SU-DHL-6 (cell line): ENCODE measurements around the gene TBC1D1.

Source experiments
- H2AFZ ChIP-seq: fragments of 200-600 bp; sonication (generic); 2 replicates; pipeline ENCODE4 v1.6.1; 2014; ENCODE audit warnings: low read depth, mild to moderate bottlenecking, moderate library complexity, mixed read lengths, antibody characterized with exemption, low read length; ENCODE audit not compliant: severe bottlenecking
- H3F3A ChIP-seq: fragments of 200-600 bp; shearing (Covaris generic); 2 replicates; pipeline ENCODE4 v1.6.0; 2016; ENCODE audit warnings: antibody characterized with exemption, mild to moderate bottlenecking; ENCODE audit not compliant: insufficient read depth
- H3K27ac ChIP-seq: fragments of 200-600 bp; sonication (generic); 2 replicates; pipeline ENCODE4 v1.5.1; 2016; ENCODE audit warnings: low read depth, mild to moderate bottlenecking, low read length, moderate library complexity, mixed read lengths
- H3K27me3 ChIP-seq: fragments of 200-600 bp; sonication (generic), shearing (Covaris generic); 2 replicates; pipeline ENCODE4 v1.6.0; 2014; ENCODE audit warnings: mild to moderate bottlenecking, low read length
- H3K36me3 ChIP-seq: fragments of 200-600 bp; sonication (generic); 2 replicates; pipeline ENCODE4 v1.6.1; 2014; ENCODE audit warnings: mild to moderate bottlenecking, low read length, mixed read lengths
- H3K4me2 ChIP-seq: fragments of 300-600, 200-600 bp; shearing (Covaris generic), sonication (generic); 2 replicates; pipeline ENCODE4 v1.6.0; 2014; ENCODE audit warnings: low read length, low read depth, mild to moderate bottlenecking; ENCODE audit not compliant: poor library complexity, severe bottlenecking
- H3K4me3 ChIP-seq: fragments of 200-600 bp; sonication (generic); 2 replicates; pipeline ENCODE4 v1.5.1; 2014; ENCODE audit warnings: antibody characterized with exemption, low read length, mild to moderate bottlenecking, mixed read lengths; ENCODE audit not compliant: insufficient read depth, poor library complexity, severe bottlenecking
- H3K79me2 ChIP-seq: fragments of 200-600 bp; sonication (generic); 2 replicates; pipeline ENCODE4 v1.6.1; 2014; ENCODE audit warnings: mild to moderate bottlenecking, low read length, moderate library complexity; ENCODE audit not compliant: insufficient read depth
- H3K9ac ChIP-seq: fragments of 200-600 bp; sonication (generic); 2 replicates; pipeline ENCODE4 v1.7.0; 2014; ENCODE audit warnings: mild to moderate bottlenecking, low read length
- H3K9me2 ChIP-seq: fragments of 200-600 bp; sonication (generic); replicated peaks from 2 replicates; pipeline ENCODE4 v1.6.1; 2014; ENCODE audit warnings: low read length; ENCODE audit not compliant: insufficient read depth
- H3K9me3 ChIP-seq: fragments of 200-600 bp; sonication (generic); 2 replicates; pipeline ENCODE4 v1.6.1; 2014; ENCODE audit warnings: low read length, mixed read lengths; ENCODE audit not compliant: insufficient read depth
- H4K20me1 ChIP-seq: fragments of 200-600 bp; sonication (generic); 2 replicates; pipeline ENCODE4 v1.6.1; 2014; ENCODE audit warnings: low read depth, mild to moderate bottlenecking, antibody characterized with exemption, low read length, moderate library complexity, mixed read lengths
- EZH2phosphoT487 ChIP-seq: fragments of 200-600 bp; sonication (generic), shearing (Covaris generic); conservative IDR thresholded peaks from 2 replicates; pipeline ENCODE4 v1.6.1; 2018; ENCODE audit warnings: mild to moderate bottlenecking, antibody characterized with exemption, low read length, moderate library complexity, mixed read lengths
- TF ChIP-seq, protein P1 (sequence below): fragments of 200-600 bp; sonication (generic); IDR thresholded peaks from one replicate; pipeline ENCODE4 v1.5.1; 2017; ENCODE audit warnings: antibody characterized with exemption, mild to moderate bottlenecking, low read length, moderate library complexity; ENCODE audit not compliant: insufficient read depth, poor library complexity, severe bottlenecking

TBC1D1 gene

DNA sequence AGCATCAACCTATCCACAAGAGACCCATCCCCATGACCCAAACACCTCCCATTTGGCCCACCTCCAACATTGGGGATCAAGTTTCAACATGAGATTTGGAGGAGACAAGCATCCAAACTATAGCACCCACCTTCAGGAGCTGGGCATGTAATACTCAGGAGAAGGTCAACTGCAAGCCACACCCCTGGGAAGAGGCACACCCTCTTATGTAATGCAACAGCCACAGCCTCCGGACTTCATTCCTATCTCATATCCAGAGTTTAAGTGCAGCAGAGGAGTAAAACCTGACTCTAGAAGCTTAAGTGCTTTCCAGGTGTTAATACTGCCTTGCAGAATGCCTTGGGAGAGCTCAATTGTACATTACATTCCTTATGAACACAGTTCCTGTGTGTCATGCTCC lies 266.7 kb downstream of the TBC1D1 start:
- TF ChIP-seq EZH2phosphoT487: no peak
- TF ChIP-seq, protein P1, sequence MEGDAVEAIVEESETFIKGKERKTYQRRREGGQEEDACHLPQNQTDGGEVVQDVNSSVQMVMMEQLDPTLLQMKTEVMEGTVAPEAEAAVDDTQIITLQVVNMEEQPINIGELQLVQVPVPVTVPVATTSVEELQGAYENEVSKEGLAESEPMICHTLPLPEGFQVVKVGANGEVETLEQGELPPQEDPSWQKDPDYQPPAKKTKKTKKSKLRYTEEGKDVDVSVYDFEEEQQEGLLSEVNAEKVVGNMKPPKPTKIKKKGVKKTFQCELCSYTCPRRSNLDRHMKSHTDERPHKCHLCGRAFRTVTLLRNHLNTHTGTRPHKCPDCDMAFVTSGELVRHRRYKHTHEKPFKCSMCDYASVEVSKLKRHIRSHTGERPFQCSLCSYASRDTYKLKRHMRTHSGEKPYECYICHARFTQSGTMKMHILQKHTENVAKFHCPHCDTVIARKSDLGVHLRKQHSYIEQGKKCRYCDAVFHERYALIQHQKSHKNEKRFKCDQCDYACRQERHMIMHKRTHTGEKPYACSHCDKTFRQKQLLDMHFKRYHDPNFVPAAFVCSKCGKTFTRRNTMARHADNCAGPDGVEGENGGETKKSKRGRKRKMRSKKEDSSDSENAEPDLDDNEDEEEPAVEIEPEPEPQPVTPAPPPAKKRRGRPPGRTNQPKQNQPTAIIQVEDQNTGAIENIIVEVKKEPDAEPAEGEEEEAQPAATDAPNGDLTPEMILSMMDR: no peak
- H3K27me3 ChIP-seq: no peaks in the 10 kb centered on the region
- no peak overlapping the region for H3K4me2 ChIP-seq
- H3K36me3 ChIP-seq: no peaks in the 10 kb centered on the region
- H3F3A ChIP-seq: no peaks in the 10 kb centered on the region
- no peaks in the 10 kb centered on the region for H3K9me3 ChIP-seq
- H4K20me1 ChIP-seq: no peaks in the 10 kb centered on the region
- H3K27ac ChIP-seq: no peak overlapping the region
- H3K9ac ChIP-seq: no peak overlapping the region
- H3K4me3 ChIP-seq: no peak overlapping the region
- H2AFZ ChIP-seq: no peak overlapping the region
- H3K79me2 ChIP-seq: no peaks in the 10 kb centered on the region
- no peaks in the 10 kb centered on the region for H3K9me2 ChIP-seq

DNA sequence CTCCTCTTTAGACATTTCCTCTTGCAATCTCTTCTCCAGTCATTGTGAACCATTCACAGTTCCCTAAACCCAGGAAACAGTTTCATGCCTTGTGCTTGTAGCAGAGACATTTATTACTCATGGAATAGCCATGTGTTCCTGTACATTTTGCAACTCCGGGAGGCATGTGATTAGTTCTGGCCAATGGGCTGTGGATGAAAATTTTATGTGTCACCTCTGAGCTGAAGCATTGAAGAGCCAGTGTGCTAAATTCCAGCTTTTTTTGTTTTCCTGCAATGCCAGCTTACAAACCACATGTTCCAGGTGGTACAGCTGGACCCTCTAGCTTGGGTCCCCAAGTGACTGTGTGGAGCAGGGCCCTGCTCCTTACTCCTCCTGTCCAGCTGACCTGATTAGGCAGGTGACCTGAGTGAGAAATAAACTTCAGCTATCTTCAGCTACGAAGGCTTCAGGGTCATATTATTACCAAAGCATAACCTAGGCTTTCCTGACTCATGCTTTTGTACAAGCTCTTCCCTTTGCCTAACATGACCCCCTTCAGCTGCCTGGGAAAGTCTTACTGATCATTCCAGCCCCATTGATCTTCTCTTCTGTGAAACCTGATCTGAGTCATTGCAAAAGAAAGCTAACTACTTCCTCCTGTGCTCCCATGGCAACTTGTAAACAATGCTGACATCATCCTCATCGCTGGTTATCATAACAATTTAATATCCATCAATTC lies 269.8 kb downstream of the TBC1D1 start:
- no peaks in the 10 kb centered on the region for H3K9me2 ChIP-seq
- no peak overlapping the region for H2AFZ ChIP-seq
- TF ChIP-seq EZH2phosphoT487: no peak
- TF ChIP-seq, protein P1: no peak
- no peak overlapping the region for H3K27ac ChIP-seq
- H3K79me2 ChIP-seq: no peaks in the 10 kb centered on the region
- no peaks in the 10 kb centered on the region for H4K20me1 ChIP-seq
- no peak overlapping the region for H3K9ac ChIP-seq
- H3K4me2 ChIP-seq: no peak overlapping the region
- H3K36me3 ChIP-seq: no peaks in the 10 kb centered on the region
- no peaks in the 10 kb centered on the region for H3K27me3 ChIP-seq
- no peak overlapping the region for H3K4me3 ChIP-seq
- no peaks in the 10 kb centered on the region for H3K9me3 ChIP-seq
- no peaks in the 10 kb centered on the region for H3F3A ChIP-seq

DNA sequence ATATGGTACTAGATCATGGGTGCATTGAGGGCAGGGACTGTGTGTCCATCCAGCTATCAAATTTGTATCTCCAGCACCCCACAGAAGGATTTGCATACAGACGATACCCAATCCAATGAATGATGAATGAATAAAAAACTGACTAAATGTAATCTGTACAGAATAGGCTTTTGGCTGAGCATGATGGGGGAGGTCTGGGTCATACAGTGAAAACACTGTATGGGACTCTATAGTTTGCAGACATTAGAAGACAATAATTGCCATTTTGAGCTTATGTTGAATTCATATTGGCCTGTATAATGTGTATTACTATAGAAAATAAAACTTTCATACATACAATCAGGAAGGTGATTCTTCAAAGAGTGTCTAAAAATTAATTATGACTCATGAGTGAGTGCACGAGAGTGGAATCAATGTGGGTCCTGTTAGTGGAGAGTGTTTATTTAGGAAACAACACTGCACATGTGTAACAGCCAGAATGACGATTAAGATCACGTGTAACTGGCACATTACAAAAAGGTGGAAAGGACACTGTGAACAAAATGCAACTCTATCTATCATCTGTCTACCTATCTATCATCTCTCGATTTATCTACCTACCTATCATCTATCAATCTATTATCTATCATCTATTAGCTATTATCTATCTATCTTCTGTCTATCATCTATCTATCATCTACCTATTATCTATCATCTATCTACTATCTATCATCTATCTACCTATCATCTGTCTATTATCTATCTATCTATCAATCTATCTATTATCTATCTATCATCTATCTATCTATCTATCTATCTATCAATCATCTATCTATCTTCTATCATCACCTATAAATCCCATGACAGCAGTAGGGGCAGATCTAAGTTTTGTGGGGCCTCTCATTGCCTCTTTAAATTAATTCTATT lies 270.6 kb downstream of the TBC1D1 start:
- no peaks in the 10 kb centered on the region for H3K36me3 ChIP-seq
- no peaks in the 10 kb centered on the region for H4K20me1 ChIP-seq
- H3K9ac ChIP-seq: no peak overlapping the region
- H3K27me3 ChIP-seq: no peaks in the 10 kb centered on the region
- TF ChIP-seq, protein P1: no peak
- TF ChIP-seq EZH2phosphoT487: no peak
- H3K4me2 ChIP-seq: no peak overlapping the region
- no peaks in the 10 kb centered on the region for H3K9me2 ChIP-seq
- no peak overlapping the region for H3K27ac ChIP-seq
- no peaks in the 10 kb centered on the region for H3K9me3 ChIP-seq
- no peak overlapping the region for H3K4me3 ChIP-seq
- no peaks in the 10 kb centered on the region for H3K79me2 ChIP-seq
- no peak overlapping the region for H2AFZ ChIP-seq
- no peaks in the 10 kb centered on the region for H3F3A ChIP-seq
